GM23248 (cell line): ENCODE data around the gene WDR43.

Experiments
- EZH2 ChIP-seq: fragments of 200-600 bp; sonication (generic); IDR thresholded peaks from 2 replicates; pipeline ENCODE4 v1.6.1; 2018; ENCODE audit warnings: antibody characterized with exemption, mild to moderate bottlenecking; ENCODE audit not compliant: insufficient read depth, poor library complexity, severe bottlenecking
- EZH2phosphoT487 ChIP-seq: fragments of 200-600 bp; sonication (generic); IDR thresholded peaks from 2 replicates; pipeline ENCODE4 v1.6.1; 2018; ENCODE audit warnings: antibody characterized with exemption, moderate library complexity, mild to moderate bottlenecking, low read depth; ENCODE audit not compliant: insufficient read depth

DNA sequence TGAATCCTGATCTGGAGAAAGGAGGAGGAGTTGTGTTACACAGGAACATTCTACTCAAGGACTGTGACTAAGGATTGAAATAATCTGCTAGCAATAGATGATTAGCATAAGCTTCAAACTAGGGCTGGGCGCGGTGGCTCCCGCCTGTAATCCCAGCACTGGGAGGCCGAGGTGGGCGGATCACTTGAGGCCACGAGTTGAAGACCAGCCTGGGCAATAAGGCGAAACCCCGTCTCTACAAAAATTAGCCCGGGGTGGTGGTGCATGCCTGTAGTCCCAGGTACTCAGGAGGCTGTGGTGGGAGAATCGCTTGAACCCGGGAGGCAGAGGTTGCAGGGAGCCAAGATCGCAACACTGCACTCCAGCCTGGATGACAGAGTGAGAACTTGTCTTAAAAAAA lies 25.9 kb upstream of the WDR43 start:
- TF ChIP-seq EZH2 (no peak), EZH2phosphoT487 (no peak)
